Skin of body (tissue), 2 donors: ENCODE data around the gene LHFPL3. TPM values are rescaled to one million over a fixed set of nuclear protein-coding genes. Genes with fewer than 3 reads are reported as not detected.
"Not testable (repeated sequence)": the region's sequence is repeated elsewhere in the genome, so short reads cannot be mapped to it uniquely, and the experiment has no call there.

Experiments
- DNase-seq: peaks from one replicate; lab custom pipeline; 2025; lab: John Stamatoyannopoulos, UW
- total RNA-seq: library from RNA; depleted of rRNA; stranded (reverse); fragments of >200 nt; gene quantifications from one replicate; pipeline ENCODE4 v1.2.3, GENCODE V29; 2014

Gene LHFPL3
- total RNA-seq, result 0.39 TPM

DNA sequence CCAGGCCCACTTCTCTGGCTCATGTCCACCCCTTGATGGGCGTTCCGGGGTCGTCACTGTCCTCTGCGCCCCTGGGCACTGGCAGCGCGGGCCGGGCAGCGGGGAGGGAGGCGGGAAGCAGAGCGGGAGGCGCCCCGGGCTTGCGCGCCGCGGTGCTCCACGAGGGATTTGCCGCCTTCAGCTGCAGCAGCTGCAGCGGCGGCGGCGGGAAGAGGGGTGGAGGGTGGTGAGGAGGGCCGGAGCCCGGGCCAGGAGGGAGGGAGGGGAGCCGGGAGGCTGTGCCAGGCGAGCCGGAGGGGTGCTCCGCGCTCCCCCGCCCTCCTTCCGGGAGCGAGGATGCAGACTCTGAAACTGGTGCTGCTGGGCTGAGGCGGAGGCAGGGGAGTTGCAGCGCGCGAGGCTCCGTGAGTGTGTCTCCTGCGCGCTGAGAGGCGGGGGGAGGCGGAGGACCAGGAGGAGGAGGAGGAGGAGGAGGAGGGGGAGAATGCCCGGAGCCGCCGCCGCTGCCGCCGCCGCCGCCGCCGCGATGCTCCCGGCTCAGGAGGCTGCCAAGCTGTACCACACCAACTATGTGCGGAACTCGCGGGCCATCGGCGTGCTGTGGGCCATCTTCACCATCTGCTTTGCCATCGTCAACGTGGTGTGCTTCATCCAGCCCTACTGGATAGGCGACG lies at the start of gene LHFPL3:
TSS of gene LHFPL3 (plus strand) at position 308 of the 674 bp plus-strand sequence.
- DNase-seq, result no peak

DNA sequence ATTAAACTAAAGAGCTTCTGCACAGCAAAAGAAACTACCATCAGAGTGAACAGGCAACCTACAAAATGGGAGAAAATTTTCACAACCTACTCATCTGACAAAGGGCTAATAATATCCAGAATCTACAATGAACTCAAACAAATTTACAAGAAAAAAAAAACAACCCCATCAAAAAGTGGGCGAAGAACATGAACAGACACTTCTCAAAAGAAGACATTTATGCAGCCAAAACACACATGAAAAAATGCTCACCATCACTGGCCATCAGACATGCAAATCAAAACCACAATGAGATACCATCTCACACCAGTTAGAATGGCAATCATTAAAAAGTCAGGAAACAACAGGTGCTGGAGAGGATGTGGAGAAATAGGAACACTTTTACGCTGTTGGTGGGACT lies 46.7 kb upstream of the LHFPL3 start:
- DNase-seq, result not testable (repeated sequence)

DNA sequence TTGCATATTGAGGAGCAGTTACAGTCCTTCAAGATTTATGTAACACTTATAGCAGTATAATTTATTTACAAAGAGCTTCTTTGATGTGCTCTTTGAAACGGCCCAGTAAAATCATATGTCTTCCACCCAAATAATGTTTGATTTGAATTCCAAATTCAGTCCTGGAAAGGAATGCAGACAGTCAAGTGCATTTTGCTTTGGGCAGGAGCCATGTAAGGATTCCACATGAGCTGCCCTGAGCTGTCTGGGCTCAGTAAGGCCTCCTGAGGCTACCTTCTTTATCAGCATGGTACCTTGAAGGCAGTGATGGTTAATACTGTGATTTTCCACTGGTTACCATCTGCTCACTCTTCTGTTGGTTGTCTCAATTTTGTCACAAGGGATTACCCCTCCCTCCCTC lies 41.6 kb upstream of the LHFPL3 start:
- DNase-seq, result no peak

GRCh38 chr7:104288137-104288536 lies 40.3 kb upstream of the LHFPL3 start:
- DNase-seq, result no peak

GRCh38 chr7:104294291-104294690 lies 34.1 kb upstream of the LHFPL3 start:
- no peak for DNase-seq

- DNase-seq, result no peak
Measured at GRCh38 chr7:104296266-104296665, 32.1 kb upstream of the LHFPL3 start.

- DNase-seq, result no peak
Measured at GRCh38 chr7:104296900-104297299, 31.5 kb upstream of the LHFPL3 start.

DNA sequence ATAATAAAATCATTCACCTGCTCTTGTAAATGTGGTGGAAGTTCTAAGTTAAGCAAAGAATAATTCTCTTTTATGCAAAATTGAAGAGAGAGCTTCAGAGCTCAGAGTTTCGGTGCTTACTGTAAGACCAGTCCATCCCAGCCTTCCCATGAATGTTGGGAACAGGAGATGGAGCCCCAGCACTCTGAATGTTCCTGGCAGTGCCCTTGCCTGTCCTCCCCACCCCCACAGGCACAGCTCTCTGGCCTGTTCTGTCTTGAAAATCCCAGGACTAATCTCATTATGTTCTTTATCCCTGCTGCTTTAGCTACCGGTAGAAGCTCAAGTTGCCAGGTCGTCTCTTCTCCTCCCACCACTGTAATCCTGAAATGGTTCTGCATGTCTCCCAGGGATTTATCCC lies 29.1 kb upstream of the LHFPL3 start:
- DNase-seq, result no peak

- no peak for DNase-seq
Measured at GRCh38 chr7:104299777-104300176, 28.6 kb upstream of the LHFPL3 start.

GRCh38 chr7:104306793-104307192 lies 21.6 kb upstream of the LHFPL3 start:
- no peak for DNase-seq

GRCh38 chr7:104317948-104318629 lies 10.3 kb upstream of the LHFPL3 start:
- DNase-seq, result no peak

DNA sequence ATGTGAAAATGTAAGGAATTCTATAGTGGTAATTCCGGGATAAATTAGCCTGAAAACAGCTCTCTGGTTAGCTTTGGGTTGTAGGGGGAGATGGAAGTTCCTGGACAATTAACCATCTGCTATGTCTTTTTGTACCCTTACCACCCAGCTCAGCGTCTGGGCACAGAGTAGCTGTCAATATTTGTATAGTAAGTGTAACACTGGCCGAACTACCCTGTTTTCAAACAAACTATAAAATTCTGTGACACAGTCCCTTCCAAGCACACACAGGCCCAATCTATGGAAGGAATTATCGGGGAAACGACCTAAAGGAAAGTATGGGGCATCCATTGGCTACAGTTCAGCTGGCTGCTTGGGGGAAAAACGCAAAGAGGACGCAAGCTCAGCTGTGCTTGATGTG lies 869 bp upstream of the LHFPL3 start:
- no peak for DNase-seq

DNA sequence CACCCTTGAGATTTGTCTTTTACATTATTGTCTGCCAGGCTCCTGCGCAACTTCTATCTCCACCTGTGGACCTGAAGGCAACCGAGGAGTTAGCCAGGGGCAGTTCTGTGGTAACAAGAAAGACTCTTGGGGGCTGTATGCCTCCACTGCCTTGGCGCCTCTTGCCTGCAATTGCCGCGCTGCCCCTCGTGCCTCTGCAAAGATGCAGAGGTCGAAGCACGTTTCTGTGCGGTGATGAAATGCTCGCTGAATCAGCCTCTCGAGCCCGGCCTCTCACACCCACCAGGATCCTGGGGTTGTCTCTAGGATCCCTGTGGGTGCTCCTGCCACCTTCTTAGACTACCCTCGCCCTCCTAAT lies 486 bp upstream of the LHFPL3 start:
- no peak for DNase-seq

DNA sequence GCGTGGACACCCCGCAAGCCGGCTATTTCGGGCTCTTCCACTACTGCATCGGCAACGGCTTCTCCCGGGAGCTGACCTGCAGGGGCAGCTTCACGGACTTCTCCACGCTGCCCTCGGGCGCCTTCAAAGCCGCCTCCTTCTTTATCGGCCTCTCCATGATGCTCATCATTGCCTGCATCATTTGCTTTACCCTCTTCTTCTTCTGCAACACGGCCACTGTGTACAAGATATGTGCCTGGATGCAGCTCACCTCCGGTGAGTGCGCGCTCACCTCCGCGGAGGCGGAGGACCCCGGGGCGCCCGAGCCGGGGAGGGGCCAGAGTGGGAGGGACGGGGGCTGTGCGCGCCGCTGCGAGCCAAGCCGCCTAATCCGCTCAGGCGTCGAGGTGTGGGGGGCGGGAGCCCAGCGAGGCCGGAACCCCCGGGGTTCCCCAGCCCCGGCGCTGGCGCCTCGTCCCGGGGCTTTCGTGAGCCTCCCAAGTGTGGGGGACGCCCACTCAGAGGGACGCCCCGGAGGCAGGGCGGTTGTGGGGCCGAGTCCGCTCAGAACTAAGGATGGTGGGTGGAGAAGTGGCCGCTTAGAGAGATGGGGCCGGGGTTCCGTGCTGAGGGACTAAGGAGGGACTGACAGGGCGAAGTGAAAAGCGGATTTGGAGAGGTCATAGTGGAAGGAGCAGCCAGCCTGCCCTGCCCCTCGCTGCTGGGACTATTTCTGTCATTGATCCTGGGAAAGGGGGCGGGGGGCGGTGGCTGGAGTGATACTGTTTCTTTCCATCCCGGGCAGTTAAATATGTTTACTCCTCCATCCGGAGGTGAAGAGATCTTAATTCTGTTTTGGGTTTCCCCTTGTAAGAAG lies 795 bp downstream of the LHFPL3 start:
- no peak for DNase-seq

DNA sequence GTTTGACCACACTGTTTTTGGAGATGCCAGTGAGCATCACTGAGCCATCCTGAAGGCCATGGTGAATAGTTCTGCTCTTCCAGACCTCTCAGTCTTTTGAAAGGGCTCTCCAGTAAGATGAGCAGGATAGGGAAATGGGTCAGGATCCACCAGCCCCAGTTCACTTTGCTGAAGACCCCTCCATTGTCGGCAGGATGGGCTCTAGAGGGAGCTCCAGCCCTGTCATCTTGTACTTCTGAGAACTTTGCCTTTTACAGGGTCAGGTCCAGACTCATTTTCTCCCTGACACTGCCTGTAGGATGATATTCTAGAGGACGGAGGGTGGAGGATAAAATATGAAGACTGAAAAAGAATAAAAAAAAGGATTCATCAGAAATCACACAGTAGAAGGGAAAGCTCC lies 13.1 kb downstream of the LHFPL3 start:
- no peak for DNase-seq

DNA sequence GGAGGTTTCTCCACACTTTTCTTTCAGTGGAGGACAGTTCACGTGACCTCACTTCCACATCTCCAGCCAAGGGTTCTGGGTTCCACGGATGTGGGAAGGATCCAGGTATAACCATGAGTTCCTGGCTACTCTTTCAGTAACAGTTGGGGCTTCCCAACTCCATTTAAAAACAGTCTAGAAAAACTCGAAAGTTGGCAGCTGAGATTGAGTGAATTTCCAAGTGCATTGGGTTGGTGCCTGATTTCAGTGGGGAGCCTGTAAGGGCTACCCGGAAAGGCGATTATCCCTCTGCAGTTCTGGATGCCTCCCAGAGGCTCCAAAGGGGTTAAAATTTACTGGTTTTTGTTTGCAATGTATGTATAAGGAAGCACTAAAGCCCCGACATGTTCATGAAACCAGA lies 24.3 kb downstream of the LHFPL3 start:
- no peak for DNase-seq

DNA sequence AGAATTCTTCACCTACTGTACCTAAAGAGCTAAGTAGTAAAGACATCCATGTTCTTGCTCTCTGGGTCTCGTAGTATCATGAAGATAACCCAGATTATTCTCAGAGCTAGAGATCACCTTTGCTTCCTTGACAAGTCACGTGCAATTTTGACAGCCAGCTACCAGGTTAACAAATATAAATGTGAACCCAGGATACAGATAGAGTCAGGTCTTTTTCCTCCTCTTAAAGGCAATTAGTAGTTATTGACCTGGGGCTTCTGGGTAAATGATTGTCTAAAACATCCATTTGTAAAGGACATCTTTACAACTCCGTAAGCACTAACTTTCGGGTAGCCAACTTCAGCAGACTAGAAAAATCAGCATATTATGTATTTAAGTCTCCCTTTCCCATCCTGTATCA lies 28.8 kb downstream of the LHFPL3 start:
- DNase-seq, result no peak

- DNase-seq, result no peak
Measured at GRCh38 chr7:104358446-104359132, 30.2 kb downstream of the LHFPL3 start.

DNA sequence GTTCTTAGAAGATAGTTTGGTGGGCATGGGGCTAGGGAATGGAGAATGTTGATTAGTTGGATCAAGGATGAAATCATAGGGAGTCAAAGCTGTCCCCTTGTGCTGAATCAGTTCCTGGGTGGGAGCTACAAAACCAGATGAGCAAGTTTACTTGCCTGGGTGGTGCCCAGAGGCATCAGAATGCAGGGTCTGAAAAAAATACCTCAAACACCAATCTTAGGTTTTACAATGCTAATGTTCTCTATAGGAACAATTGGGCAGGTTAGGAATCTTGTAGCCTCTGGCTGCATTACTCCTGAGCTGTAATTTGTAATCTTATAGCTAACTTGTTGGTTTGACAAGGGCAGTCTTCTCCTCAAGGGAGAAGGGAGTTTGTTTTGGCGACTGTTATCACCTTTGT lies 34.4 kb downstream of the LHFPL3 start:
- no peak for DNase-seq

DNA sequence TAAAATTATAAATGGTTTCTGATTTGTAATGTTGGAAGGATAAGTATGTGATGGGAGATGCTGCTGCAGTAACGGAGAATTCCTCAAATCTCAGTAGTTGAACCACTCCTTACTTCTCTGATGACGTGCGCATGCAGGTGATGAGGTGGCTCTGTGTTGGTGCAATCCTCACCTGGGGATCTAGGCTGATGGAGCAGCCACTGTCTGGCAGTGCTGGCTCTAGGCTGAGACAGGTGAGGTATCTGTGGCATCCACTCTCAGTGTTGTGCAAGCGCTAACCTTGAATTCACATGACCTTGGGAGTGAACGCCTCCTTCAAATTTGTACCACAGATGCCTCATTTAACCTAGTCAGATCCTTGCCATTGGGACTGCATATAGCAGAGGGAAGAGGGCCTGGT lies 35.0 kb downstream of the LHFPL3 start:
- no peak for DNase-seq

DNA sequence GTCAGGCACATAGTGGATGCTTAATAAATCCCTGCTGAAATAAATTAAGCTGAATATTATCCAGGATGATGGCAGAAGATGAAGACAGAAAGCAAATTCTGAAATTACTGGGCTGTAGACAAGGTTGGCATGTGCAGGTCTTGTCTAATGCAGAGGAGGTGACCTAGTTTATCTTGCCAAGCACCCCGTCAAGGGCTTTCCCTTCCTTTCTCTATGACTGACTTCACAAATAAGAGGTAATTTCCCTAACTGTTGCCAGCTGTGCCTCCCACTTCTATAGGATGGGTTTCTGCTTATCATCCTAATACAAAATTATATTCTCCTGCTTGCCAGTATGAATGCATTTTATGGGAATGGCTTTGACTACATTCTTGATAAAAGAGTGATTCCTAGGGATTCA lies 38.0 kb downstream of the LHFPL3 start:
- DNase-seq, result no peak

DNA sequence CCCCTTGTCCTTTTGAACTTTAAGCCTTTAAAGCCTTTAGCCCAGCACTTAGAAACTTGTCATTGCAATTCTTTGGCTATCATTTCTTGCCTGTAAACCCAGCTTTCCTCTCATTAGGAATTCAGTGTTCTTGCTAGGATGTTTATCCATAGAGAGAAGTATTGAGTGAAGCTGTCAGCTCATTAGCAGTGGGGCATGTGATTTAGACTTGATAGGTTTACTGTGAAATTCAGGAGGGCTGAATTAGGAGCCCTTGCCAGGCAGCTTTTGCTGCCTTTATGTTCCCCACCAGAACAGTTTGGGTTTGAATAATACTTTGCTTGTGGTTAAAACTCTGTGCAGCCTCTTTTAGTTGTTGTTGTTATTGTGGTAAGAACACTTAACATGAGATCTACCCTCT lies 39.5 kb downstream of the LHFPL3 start:
- no peak for DNase-seq
